ENCODE results near the gene LRRC42.

DNA sequence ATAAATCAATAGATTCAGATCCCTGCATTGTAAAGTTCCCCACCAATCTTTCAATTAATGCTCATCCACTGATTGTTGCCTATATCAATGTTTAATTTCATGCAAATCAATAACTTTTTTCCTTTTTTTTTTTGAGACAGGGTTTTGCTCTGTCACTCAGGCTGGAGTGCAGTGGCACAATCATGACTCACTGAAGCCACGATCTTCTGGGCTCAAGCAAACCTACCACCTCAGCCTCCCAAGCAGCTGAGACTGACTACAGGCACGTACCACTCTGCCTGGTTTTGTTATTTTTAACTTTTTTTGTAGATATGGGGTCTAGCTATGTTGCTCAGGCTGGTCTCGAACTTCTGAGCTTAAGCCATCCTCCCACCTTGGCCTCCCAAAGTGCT, 26.5 kb upstream of the LRRC42 start:
- TF ChIP-seq POLR2A (IDR thresholded peaks at IDR 0.05; ENCODE audit: low read depth, low read length) (no peak), TAF1 (IDR thresholded peaks at IDR 0.05; ENCODE audit: low read depth, low read length) (no peak), POLR2AphosphoS5 (IDR thresholded peaks at IDR 0.05; ENCODE audit: low read depth, low read length) (no peak), PAX5 (IDR thresholded peaks at IDR 0.05; ENCODE audit: insufficient read depth, low read length, severe bottlenecking) (no peak)
